Activated T-helper 2 cell treated with anti-CD3 and anti-CD28 coated beads, Interferon-gamma antibody, Interleukin-2, Interleukin-4, amounts not matched to agents 10 μg/mL and 5 μg/mL and 100 μg/mL, durations not matched to agents 14 hours and 24 hours and 36 hours (primary cell): ENCODE measurements around the gene CXCR5. TPM values are rescaled to one million over a fixed set of nuclear protein-coding genes. Genes with fewer than 3 reads are reported as not detected.
A peak's percentile ranks its signal among the peaks of the same experiment; 100 is the strongest.

Experiments
- DNase-seq: peaks from one replicate; pipeline ENCODE4 v3.0.0; 2021; ENCODE audit warnings: low spot score
- H3K27ac Mint-ChIP-seq: one replicate; pipeline ENCODE4 v1.8.0; 2021; ENCODE audit warnings: mixed read lengths
- H3K27me3 Mint-ChIP-seq: one replicate; pipeline ENCODE4 v1.8.0; 2021; ENCODE audit warnings: low read depth, mixed read lengths
- H3K36me3 Mint-ChIP-seq: one replicate; pipeline ENCODE4 v1.8.0; 2021; ENCODE audit warnings: low read depth, mixed read lengths
- H3K4me1 Mint-ChIP-seq: one replicate; pipeline ENCODE4 v1.8.0; 2021; ENCODE audit warnings: low read depth, mixed read lengths
- H3K4me3 Mint-ChIP-seq: one replicate; pipeline ENCODE4 v1.8.0; 2021; ENCODE audit warnings: low read depth, mild to moderate bottlenecking, moderate library complexity, mixed read lengths
- H3K9me3 Mint-ChIP-seq: one replicate; pipeline ENCODE4 v1.8.0; 2021; ENCODE audit warnings: mixed read lengths
- intact Hi-C: fragments of 100-400 bp; cut with micrococcal nuclease; formaldehyde crosslinking; loops from one replicate; pipeline ENCODE4 v1.15.1; 2023
- total RNA-seq: library from RNA; stranded (reverse); gene quantifications from 2 replicates; pipeline ENCODE4 v1.2.3, GENCODE V29; 2022

Gene CXCR5
- total RNA-seq, 1 donor from 2014 or later = 8.1 TPM

GRCh38 chr11:118895093-118896039 is 11.7 kb downstream of the CXCR5 start:
- Mint-ChIP-seq H3K36me3 (peaks cover 35% of the 10 kb centered on the region), H3K27me3 (no peaks in the 10 kb centered on the region), H3K27ac (peak overlapping the region; percentile 75), H3K4me3 (peak overlapping the region; percentile 20), H3K9me3 (no peaks in the 10 kb centered on the region), H3K4me1 (peaks cover 44% of the 10 kb centered on the region)
- DNase-seq = peak; percentile 57
- intact Hi-C loops = no loop called here

GRCh38 chr11:118896472-118896913 is 12.8 kb downstream of the CXCR5 start:
- Mint-ChIP-seq H3K4me3 (no peak overlapping the region), H3K9me3 (no peaks in the 10 kb centered on the region)
- intact Hi-C loops = no loop called here

GRCh38 chr11:118896921-118897591 is 13.4 kb downstream of the CXCR5 start:
- Mint-ChIP-seq H3K36me3 (peaks cover 42% of the 10 kb centered on the region), H3K9me3 (no peaks in the 10 kb centered on the region), H3K4me1 (peaks cover 40% of the 10 kb centered on the region), H3K4me3 (no peak overlapping the region), H3K27ac (no peak overlapping the region), H3K27me3 (no peaks in the 10 kb centered on the region)
- intact Hi-C loops = no loop called here
- DNase-seq = no peak

More at GRCh38 chr11:118896472-118896913, 12.8 kb downstream of the CXCR5 start:
- no peak overlapping the region for H3K27ac Mint-ChIP-seq
- H3K27me3 Mint-ChIP-seq = no peaks in the 10 kb centered on the region
- DNase-seq = no peak
- peaks cover 44% of the 10 kb centered on the region for H3K4me1 Mint-ChIP-seq
- H3K36me3 Mint-ChIP-seq = peaks cover 39% of the 10 kb centered on the region

GRCh38 chr11:118897721-118898310 is 14.1 kb downstream of the CXCR5 start:
- Mint-ChIP-seq H3K36me3 (peaks cover 41% of the 10 kb centered on the region), H3K9me3 (no peaks in the 10 kb centered on the region), H3K27ac (no peak overlapping the region), H3K4me1 (peaks cover 33% of the 10 kb centered on the region), H3K4me3 (no peak overlapping the region), H3K27me3 (no peaks in the 10 kb centered on the region)
- intact Hi-C loops = no loop called here
- DNase-seq = no peak

GRCh38 chr11:118898400-118899295 is 15.0 kb downstream of the CXCR5 start:
- H3K36me3 Mint-ChIP-seq = peaks cover 39% of the 10 kb centered on the region
- no peaks in the 10 kb centered on the region for H3K9me3 Mint-ChIP-seq
- H3K27me3 Mint-ChIP-seq = no peaks in the 10 kb centered on the region
- no peak for DNase-seq
- intact Hi-C loops = no loop called here
- peaks cover 26% of the 10 kb centered on the region for H3K4me1 Mint-ChIP-seq
- H3K4me3 Mint-ChIP-seq = no peak overlapping the region
- H3K27ac Mint-ChIP-seq = no peak overlapping the region

GRCh38 chr11:118899296-118899688 is 15.6 kb downstream of the CXCR5 start:
- intact Hi-C loops = no loop called here
- DNase-seq = no peak
- Mint-ChIP-seq H3K36me3 (peaks cover 34% of the 10 kb centered on the region), H3K27me3 (no peaks in the 10 kb centered on the region), H3K4me1 (peaks cover 20% of the 10 kb centered on the region), H3K4me3 (no peak overlapping the region), H3K27ac (no peak overlapping the region), H3K9me3 (no peaks in the 10 kb centered on the region)

- peaks cover 28% of the 10 kb centered on the region for H3K36me3 Mint-ChIP-seq
- H3K4me3 Mint-ChIP-seq = no peak overlapping the region
- H3K27ac Mint-ChIP-seq = no peak overlapping the region
- no peaks in the 10 kb centered on the region for H3K9me3 Mint-ChIP-seq
- H3K27me3 Mint-ChIP-seq = no peaks in the 10 kb centered on the region
- intact Hi-C loops = no loop called here
- DNase-seq = no peak
- peaks cover 16% of the 10 kb centered on the region for H3K4me1 Mint-ChIP-seq
Measured at GRCh38 chr11:118899706-118900360, 16.1 kb downstream of the CXCR5 start.

- H3K27ac Mint-ChIP-seq = no peak overlapping the region
- H3K9me3 Mint-ChIP-seq = no peaks in the 10 kb centered on the region
- H3K27me3 Mint-ChIP-seq = no peaks in the 10 kb centered on the region
- intact Hi-C loops = no loop called here
- DNase-seq = no peak
- H3K4me1 Mint-ChIP-seq = peaks cover 7% of the 10 kb centered on the region
- no peak overlapping the region for H3K4me3 Mint-ChIP-seq
- peaks cover 26% of the 10 kb centered on the region for H3K36me3 Mint-ChIP-seq
Measured at GRCh38 chr11:118900535-118901384, 17.1 kb downstream of the CXCR5 start.

GRCh38 chr11:118901494-118902335 is 18.0 kb downstream of the CXCR5 start:
- Mint-ChIP-seq H3K9me3 (no peaks in the 10 kb centered on the region), H3K4me1 (peaks cover 5% of the 10 kb centered on the region), H3K4me3 (no peak overlapping the region), H3K27ac (no peak overlapping the region), H3K36me3 (peaks cover 31% of the 10 kb centered on the region), H3K27me3 (no peaks in the 10 kb centered on the region)
- intact Hi-C loops = no loop called here
- DNase-seq = no peak

- intact Hi-C loops = no loop called here
- no peaks in the 10 kb centered on the region for H3K9me3 Mint-ChIP-seq
- H3K4me3 Mint-ChIP-seq = no peak overlapping the region
Measured at GRCh38 chr11:118902336-118903203, 18.9 kb downstream of the CXCR5 start.

More at GRCh38 chr11:118902336-118903203, 18.9 kb downstream of the CXCR5 start:
- DNase-seq = no peak
- peaks cover 10% of the 10 kb centered on the region for H3K4me1 Mint-ChIP-seq
- peaks cover 37% of the 10 kb centered on the region for H3K36me3 Mint-ChIP-seq
- no peaks in the 10 kb centered on the region for H3K27me3 Mint-ChIP-seq
- no peak overlapping the region for H3K27ac Mint-ChIP-seq
